HUES48 (cell line): ENCODE data around the gene MCRIP1.
A peak's percentile ranks its signal among the peaks of the same experiment; 100 is the strongest.

Experiments used
- H3K27ac ChIP-seq: one replicate; pipeline ENCODE4 v1.7.0; 2013; ENCODE audit warnings: low read depth, low read length, inconsistent platforms
- H3K27me3 ChIP-seq: 2 replicates; pipeline ENCODE4 v1.6.1; 2013; ENCODE audit warnings: mild to moderate bottlenecking, low read length; ENCODE audit not compliant: control insufficient read depth, insufficient read depth
- H3K36me3 ChIP-seq: 2 replicates; pipeline ENCODE4 v1.6.1; 2013; ENCODE audit warnings: low read length; ENCODE audit not compliant: control insufficient read depth, insufficient read depth
- H3K4me1 ChIP-seq: 2 replicates; pipeline ENCODE4 v1.6.1; 2013; ENCODE audit warnings: mild to moderate bottlenecking, low read length; ENCODE audit not compliant: control insufficient read depth, insufficient read depth
- H3K4me3 ChIP-seq: 2 replicates; pipeline ENCODE4 v1.5.1; 2013; ENCODE audit warnings: mild to moderate bottlenecking, low read depth, low read length
- H3K9ac ChIP-seq: 2 replicates; pipeline ENCODE4 v1.6.1; 2013; ENCODE audit warnings: mild to moderate bottlenecking, low read depth, low read length, moderate library complexity
- H3K9me3 ChIP-seq: 2 replicates; pipeline ENCODE4 v1.6.1; 2013; ENCODE audit warnings: low read length; ENCODE audit not compliant: control insufficient read depth, insufficient read depth

The MCRIP1 gene

DNA sequence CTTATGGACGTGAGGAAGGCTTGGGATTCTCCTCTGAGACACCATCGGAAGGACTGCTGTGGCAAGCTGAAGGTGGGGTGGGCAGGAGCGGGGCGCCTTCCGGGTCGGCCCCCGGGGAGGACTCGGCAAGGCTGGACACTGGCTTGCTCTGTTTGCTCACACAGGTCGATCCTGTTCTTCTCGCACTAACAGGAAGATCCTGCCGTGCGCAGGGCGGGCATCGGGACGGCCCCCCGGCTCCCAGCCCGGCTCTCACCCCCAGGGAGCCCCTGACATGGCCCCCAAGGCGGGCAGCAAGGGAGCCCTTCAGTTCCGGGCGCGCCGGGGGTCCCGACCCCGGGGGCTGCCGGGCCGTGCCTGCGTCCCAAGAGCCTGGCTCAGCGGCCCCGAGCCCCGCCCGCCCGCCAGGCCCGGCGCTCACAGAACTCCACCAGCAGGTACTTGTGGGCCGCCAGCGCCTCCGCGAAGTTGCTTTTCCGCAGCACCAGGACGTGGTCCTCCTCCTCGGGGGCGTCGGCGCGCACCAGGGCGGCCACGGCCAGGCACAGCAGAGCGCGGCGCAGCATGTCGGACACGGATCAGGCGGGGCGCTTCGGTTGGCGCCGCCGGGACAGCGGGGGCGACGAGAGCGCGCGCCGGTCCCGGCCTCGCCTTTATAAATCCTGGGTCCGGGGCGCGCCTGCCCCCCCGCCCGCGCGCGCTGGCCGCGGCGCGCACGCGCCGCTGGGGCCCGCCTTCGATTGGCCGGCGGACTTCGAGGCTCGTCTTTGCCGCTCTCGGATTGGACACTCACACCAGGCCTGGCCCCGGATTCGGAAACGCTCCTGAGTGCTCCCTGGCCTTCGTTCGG lies 27.0 kb upstream of the MCRIP1 start, which contains the start of gene P4HB:
P4HB (minus strand) TSS at position 630 of the 850 bp plus-strand sequence; CDS start at position 566, 64 bp downstream.
- Histone ChIP-seq H3K9me3 (no peaks in the 10 kb centered on the region), H3K27me3 (no peaks in the 10 kb centered on the region), H3K4me3 (peak within 1 kb of the TSS; percentile 89), H3K4me1 (peaks cover 6% of the 10 kb centered on the region; the same call in 1 of the 2 replicates), H3K27ac (peak within 1 kb of the TSS; percentile 92), H3K9ac (peak within 1 kb of the TSS; percentile 92), H3K36me3 (peaks cover 52% of the 10 kb centered on the region)

DNA sequence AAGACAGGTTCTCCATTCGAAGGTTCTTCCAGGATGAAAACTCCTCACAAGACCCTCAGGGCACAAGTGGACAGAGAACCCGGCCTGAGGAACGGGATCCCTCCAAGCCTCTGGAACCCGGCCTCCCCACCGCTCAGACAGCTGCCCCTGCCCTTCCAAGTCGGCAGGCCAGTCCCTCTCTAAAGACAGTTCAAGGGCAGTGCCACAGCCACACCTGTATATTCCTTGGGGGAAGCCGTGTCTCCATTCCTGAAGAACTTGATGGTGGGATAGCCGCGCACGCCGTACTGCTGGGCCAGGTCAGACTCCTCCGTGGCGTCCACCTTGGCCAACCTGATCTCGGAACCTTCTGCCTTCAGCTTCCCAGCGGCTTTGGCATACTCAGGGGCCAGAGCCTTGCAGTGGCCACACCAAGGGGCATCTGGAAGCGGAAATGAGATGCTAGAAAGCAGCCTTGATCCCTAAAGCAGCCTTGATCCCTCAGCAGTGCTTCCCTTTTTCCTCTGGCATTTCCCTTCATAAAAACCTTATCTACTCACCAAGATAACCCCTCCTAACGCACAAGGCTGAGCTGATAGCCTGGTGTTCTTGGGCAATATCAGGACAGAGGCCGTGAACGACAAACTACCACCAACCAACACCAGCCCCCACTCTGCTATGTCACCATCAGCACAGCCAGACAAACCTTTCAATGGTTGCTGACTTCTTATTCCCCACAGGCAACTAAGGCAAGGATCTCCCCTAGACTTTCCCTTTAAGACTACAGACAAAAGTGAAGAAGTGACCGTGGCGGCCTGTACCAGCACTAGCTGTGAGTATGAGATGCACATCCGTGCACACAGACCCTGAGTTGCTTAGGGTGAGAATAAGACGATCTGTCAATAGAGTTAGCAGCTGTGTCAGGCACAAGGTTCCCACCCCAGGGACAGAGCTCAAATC lies 26.1 kb upstream of the MCRIP1 start:
- peaks cover 6% of the 10 kb centered on the region; the same call in 1 of the 2 replicates for H3K4me1 ChIP-seq
- peak overlapping the region; percentile 90 for H3K27ac ChIP-seq
- peak overlapping the region; percentile 82 for H3K4me3 ChIP-seq
- H3K36me3 ChIP-seq: peaks cover 59% of the 10 kb centered on the region
- no peaks in the 10 kb centered on the region for H3K27me3 ChIP-seq
- H3K9ac ChIP-seq: peak overlapping the region; percentile 79
- H3K9me3 ChIP-seq: no peaks in the 10 kb centered on the region

DNA sequence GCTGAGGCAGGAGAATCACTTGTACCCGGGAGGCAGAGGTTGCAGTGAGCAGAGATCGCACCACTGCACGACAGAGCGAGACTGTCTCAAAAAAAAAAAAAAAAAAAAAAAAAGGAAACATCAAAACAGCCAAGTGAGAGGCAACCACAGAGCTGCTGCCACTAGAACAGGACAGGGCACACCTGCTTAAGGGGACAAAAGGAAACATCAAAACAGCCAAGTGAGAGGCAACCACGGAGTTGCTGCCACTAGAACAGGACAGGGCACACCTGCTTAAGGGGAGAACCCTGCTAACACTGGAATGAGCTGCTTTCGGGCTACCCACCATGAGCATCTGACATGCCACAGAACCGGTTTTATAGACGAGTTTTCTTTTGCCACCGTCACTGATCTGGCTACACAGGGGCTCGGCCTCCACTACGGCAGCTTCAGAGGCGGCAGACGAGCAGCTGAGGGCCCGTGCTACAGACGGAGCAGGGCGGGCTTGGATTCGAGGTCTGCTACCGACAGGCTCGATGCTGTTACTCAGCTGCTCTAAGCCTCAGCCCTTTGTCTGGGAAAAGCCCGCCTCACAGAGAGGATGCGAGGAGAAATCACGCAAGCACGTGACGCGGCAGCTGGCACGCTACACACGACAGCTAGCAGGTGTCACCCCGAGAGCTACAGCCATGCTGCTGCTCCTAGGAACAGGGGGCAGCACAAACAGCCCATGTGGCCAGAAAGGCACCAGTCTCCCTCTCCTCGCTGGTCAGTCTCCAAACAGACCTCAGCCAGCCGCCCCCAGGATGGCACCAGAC lies 25.3 kb upstream of the MCRIP1 start:
- no peaks in the 10 kb centered on the region for H3K9me3 ChIP-seq
- H3K9ac ChIP-seq: no peak overlapping the region
- H3K27ac ChIP-seq: no peak overlapping the region
- H3K4me1 ChIP-seq: peaks cover 6% of the 10 kb centered on the region; the same call in 1 of the 2 replicates
- H3K27me3 ChIP-seq: no peaks in the 10 kb centered on the region
- peak overlapping the region; percentile 82; the same call in 1 of the 2 replicates for H3K4me3 ChIP-seq
- H3K36me3 ChIP-seq: peaks cover 59% of the 10 kb centered on the region

DNA sequence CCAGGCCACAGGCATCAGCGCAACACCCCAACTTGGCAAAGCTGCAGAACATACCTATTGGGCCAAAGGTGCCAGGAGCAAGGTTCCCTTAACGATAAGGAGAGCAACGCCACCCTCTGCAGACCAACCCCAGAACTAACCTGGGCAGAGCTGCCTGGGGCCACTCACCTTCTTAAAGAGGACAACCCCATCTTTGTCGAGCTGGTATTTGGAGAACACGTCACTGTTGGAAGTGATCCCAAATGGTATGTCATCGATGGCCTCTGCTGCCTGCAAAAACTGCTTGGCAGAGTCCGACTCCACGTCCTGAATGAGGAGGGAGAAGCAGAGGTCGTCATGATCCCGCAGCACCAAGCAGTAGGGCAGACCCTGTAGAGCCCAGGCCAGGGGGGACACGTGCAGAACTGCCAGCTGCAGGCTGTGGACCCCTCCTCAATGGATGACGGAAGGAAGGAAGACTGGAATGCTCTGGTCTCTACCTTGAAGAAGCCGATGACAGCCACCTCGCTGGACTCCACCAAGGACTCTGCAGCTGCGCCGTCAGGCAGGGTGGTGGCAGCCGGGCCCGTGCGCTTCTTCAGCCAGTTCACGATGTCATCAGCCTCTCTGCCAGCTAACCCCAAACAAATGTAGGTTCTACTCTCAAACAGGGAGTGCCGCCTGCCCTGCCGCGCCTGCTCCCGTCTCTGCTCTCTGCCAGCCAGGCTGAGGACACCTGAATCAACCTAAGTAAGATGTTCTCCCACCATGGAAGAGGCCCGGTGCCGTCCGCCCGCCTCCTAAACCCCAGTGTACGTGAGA lies 22.1 kb upstream of the MCRIP1 start:
- H3K27me3 ChIP-seq: no peaks in the 10 kb centered on the region
- H3K9ac ChIP-seq: no peak overlapping the region
- H3K27ac ChIP-seq: no peak overlapping the region
- H3K4me1 ChIP-seq: peaks cover 6% of the 10 kb centered on the region; the same call in 1 of the 2 replicates
- H3K9me3 ChIP-seq: no peaks in the 10 kb centered on the region
- peaks cover 75% of the 10 kb centered on the region for H3K36me3 ChIP-seq
- H3K4me3 ChIP-seq: no peak overlapping the region

- no peaks in the 10 kb centered on the region for H3K4me1 ChIP-seq
Observed at GRCh38 chr17:81852237-81852636, 19.1 kb upstream of the MCRIP1 start.

DNA sequence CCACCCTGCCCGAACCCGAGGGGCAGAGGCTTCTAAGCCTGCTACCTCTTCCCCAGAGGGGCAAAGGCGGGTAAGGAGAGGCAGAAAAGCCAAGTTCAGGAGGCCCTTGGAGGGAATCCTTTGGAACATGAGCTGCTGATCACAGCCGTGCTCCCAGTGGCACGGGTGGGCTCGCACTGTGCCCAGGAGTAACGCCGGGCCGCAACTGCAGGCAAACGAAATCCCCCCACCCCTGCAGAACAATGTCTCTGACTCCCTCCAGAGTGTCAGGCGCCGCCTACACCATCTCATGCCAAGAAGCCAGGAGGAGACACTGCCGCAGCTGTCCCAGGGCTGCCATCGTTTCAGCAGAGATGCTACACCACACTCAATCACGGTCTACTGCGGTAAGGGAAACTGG lies 18.3 kb upstream of the MCRIP1 start:
- no peak overlapping the region for H3K27ac ChIP-seq
- H3K36me3 ChIP-seq: peaks cover 70% of the 10 kb centered on the region
- H3K4me1 ChIP-seq: no peaks in the 10 kb centered on the region
- H3K9ac ChIP-seq: no peak overlapping the region
- no peaks in the 10 kb centered on the region for H3K9me3 ChIP-seq
- no peak overlapping the region for H3K4me3 ChIP-seq
- no peaks in the 10 kb centered on the region for H3K27me3 ChIP-seq

More at GRCh38 chr17:81852237-81852636, 19.1 kb upstream of the MCRIP1 start:
- Histone ChIP-seq H3K9ac (no peak overlapping the region), H3K36me3 (peaks cover 67% of the 10 kb centered on the region), H3K4me3 (no peak overlapping the region), H3K27ac (no peak overlapping the region), H3K27me3 (no peaks in the 10 kb centered on the region), H3K9me3 (no peaks in the 10 kb centered on the region)

- H3K9ac ChIP-seq: no peak overlapping the region
- no peaks in the 10 kb centered on the region for H3K9me3 ChIP-seq
- H3K27ac ChIP-seq: no peak overlapping the region
- H3K27me3 ChIP-seq: no peaks in the 10 kb centered on the region
- H3K4me1 ChIP-seq: no peaks in the 10 kb centered on the region
- peaks cover 73% of the 10 kb centered on the region for H3K36me3 ChIP-seq
- H3K4me3 ChIP-seq: no peak overlapping the region
Observed at GRCh38 chr17:81849457-81849856, 16.4 kb upstream of the MCRIP1 start.

- H3K27me3 ChIP-seq: no peaks in the 10 kb centered on the region
- no peaks in the 10 kb centered on the region for H3K4me1 ChIP-seq
- no peaks in the 10 kb centered on the region for H3K9me3 ChIP-seq
- no peak overlapping the region for H3K27ac ChIP-seq
- no peak overlapping the region for H3K4me3 ChIP-seq
- H3K36me3 ChIP-seq: peaks cover 66% of the 10 kb centered on the region
- H3K9ac ChIP-seq: no peak overlapping the region
Observed at GRCh38 chr17:81846743-81847689, 13.9 kb upstream of the MCRIP1 start.
